BJ (cell line): ENCODE measurements around the gene PIGM. TPM values are rescaled to one million over a fixed set of nuclear protein-coding genes. Genes with fewer than 3 reads are reported as not detected.

Source experiments
- CTCF ChIA-PET: fragments of 350-600 bp; formaldehyde crosslinking; extraction: SDS; loops from one replicate; lab custom pipeline; 2021; ENCODE audit warnings: antibody characterized with exemption, inconsistent platforms; lab: Yijun Ruan, JAX
- POLR2A ChIA-PET: fragments of 300-600 bp; sonication (Branson Sonifier 250); formaldehyde crosslinking; extraction: SDS; loops from one replicate; lab custom pipeline; 2021; ENCODE audit warnings: antibody characterized with exemption; lab: Charles Lee
- DNase-seq: peaks from one replicate; pipeline ENCODE4 v3.0.0-alpha.2; 2011; ENCODE audit warnings: low read depth
- H3K27me3 ChIP-seq: 2 replicates; pipeline ENCODE4 v1.6.0; 2011; ENCODE audit warnings: low read length; ENCODE audit not compliant: control insufficient read depth, insufficient read depth
- H3K36me3 ChIP-seq: 2 replicates; pipeline ENCODE4 v1.5.1; 2011; ENCODE audit warnings: low read length; ENCODE audit not compliant: control insufficient read depth, insufficient read depth
- H3K4me3 ChIP-seq: 2 replicates; pipeline ENCODE4 v1.5.1; 2011; ENCODE audit warnings: low read depth, mild to moderate bottlenecking, control low read depth, low read length
- CTCF ChIP-seq: IDR thresholded peaks from 2 replicates; pipeline ENCODE4 v1.5.1; 2011; ENCODE audit warnings: low read depth, mild to moderate bottlenecking, control low read depth, inconsistent platforms, low read length, moderate library complexity; ENCODE audit not compliant: insufficient read depth
- polyA plus RNA-seq: library from polyadenylated mRNA; depleted of rRNA; stranded (reverse); fragments of >200 nt; gene quantifications from 2 replicates; pipeline ENCODE4 v1.2.3, GENCODE V29; 2011

Gene PIGM
- polyA plus RNA-seq, 1 experiment: 3.5 TPM

DNA sequence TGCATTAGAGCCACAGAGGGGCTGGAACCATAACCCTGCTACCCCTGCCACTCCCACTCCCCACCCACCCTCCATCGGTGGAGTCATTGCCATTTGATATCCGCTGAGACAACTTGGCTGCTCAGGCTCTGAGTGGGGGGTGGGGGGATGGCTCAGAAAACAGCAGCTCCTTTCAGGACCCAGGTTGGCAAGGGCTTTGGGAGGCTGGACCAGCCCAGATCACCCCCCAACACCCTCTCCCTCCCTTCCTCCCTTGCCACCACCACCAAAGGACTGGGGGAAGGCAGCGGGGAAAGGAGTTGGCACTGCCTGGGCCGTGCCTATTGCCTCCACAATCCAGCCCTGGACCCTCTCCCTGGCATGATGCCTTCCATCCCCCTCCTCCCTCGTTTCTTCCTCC is 36.4 kb upstream of the PIGM start:
- ChIA-PET CTCF (interaction anchor here (1.2 to 6.4 kb wide), 4 partner anchors 8 to 22 kb away, joined by 3 to 62 read pairs (median 8); partner anchors contain the start of gene KCNJ9), POLR2A (no interaction called here)
- H3K27me3 ChIP-seq: peaks cover 42% of the 10 kb centered on the region
- no peak overlapping the region for H3K4me3 ChIP-seq
- DNase-seq: no peak
- no peak for TF ChIP-seq CTCF
- no peaks in the 10 kb centered on the region for H3K36me3 ChIP-seq

DNA sequence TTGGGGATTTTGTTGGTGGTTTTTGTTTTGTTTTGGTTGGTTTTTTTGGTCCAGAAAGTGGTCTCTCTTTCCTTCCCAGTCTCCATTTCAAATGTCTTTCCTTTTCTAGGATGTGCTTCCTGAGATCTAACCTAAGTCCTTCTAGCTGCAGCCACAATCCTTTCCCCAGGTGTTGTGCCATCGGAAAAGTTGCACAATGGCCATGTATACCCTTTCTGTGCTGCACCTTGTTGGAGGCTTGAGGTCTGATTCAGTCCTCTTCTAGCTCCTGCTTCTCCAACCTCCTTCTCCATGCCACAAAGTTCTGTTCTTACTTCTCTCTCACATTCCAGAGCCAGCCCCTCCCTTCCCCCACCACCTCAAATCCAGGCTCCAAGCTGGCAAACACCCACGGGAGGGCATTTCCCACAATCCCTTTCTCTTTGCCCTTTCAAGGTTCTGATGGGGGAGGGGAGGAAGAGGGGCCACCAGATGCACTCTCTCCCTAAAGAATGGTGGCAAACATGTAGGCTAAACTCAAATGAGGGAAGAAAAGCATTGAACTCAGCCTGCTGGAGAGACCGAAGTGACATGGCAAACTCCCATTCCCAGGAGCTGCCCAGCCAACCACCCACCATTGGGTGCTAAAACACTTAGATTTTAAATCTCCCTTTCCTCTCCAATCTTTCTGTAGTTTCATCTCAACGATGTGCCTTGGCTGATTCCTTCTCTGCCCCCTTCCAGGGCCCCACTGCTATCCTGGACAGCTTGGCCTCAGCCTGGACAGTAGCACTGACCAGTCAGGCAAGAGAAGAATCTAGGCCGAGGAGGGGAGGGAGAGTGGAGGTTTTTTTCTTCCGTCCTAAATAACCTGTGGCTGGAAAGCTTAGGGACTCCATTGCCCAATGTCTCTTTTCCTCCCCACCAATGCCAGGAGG is 35.3 kb upstream of the PIGM start:
- no peak for TF ChIP-seq CTCF
- DNase-seq: no peak
- H3K36me3 ChIP-seq: no peaks in the 10 kb centered on the region
- CTCF ChIA-PET: interaction anchor here (0.6 to 6.4 kb wide), 8 partner anchors 7 to 185 kb away, joined by 3 to 62 read pairs (median 5); partner anchors contain the start of gene KCNJ9
- H3K27me3 ChIP-seq: peaks cover 45% of the 10 kb centered on the region
- H3K4me3 ChIP-seq: no peak overlapping the region
- POLR2A ChIA-PET: no interaction called here

GRCh38 chr1:160064746-160065145 is 33.0 kb upstream of the PIGM start:
- ChIA-PET CTCF (interaction anchor here (1.0 to 2.9 kb wide), 6 partner anchors 10 to 21 kb away, joined by 3 to 12 read pairs (median 8); partner anchors contain the start of gene KCNJ9), POLR2A (no interaction called here)
- no peak for TF ChIP-seq CTCF
- DNase-seq: no peak
- peaks cover 41% of the 10 kb centered on the region for H3K27me3 ChIP-seq
- H3K36me3 ChIP-seq: no peaks in the 10 kb centered on the region
- H3K4me3 ChIP-seq: no peak overlapping the region

- peaks cover 39% of the 10 kb centered on the region for H3K27me3 ChIP-seq
- no peak for TF ChIP-seq CTCF
- POLR2A ChIA-PET: interaction anchor here (0.5 kb wide), 1 partner anchor 58 kb away, joined by 4 read pairs; no protein-coding TSS in a partner anchor
- no peaks in the 10 kb centered on the region for H3K36me3 ChIP-seq
- no peak for DNase-seq
- CTCF ChIA-PET: interaction anchor here (0.8 to 2.9 kb wide), 7 partner anchors 10 to 33 kb away, joined by 3 to 12 read pairs (median 8); partner anchors contain the start of gene KCNJ9
- H3K4me3 ChIP-seq: no peak overlapping the region
These were observed 32.4 kb upstream of the PIGM start for GRCh38 chr1:160064164-160064563.

GRCh38 chr1:160063176-160063575 is 31.4 kb upstream of the PIGM start:
- CTCF ChIA-PET: interaction anchor here (0.8 to 2.9 kb wide), 6 partner anchors 15 to 189 kb away, joined by 3 to 12 read pairs (median 8); partner anchors contain the start of gene KCNJ9
- no peak for TF ChIP-seq CTCF
- H3K36me3 ChIP-seq: no peaks in the 10 kb centered on the region
- no peak for DNase-seq
- POLR2A ChIA-PET: no interaction called here
- H3K27me3 ChIP-seq: peaks cover 34% of the 10 kb centered on the region
- no peak overlapping the region for H3K4me3 ChIP-seq
